Measurements from ENCODE around the gene FRK. TPM values are rescaled to one million over a fixed set of nuclear protein-coding genes. Genes with fewer than 3 reads are reported as not detected.
A peak's percentile ranks its signal among the peaks of the same experiment; 100 is the strongest.

FRK gene, protein sequence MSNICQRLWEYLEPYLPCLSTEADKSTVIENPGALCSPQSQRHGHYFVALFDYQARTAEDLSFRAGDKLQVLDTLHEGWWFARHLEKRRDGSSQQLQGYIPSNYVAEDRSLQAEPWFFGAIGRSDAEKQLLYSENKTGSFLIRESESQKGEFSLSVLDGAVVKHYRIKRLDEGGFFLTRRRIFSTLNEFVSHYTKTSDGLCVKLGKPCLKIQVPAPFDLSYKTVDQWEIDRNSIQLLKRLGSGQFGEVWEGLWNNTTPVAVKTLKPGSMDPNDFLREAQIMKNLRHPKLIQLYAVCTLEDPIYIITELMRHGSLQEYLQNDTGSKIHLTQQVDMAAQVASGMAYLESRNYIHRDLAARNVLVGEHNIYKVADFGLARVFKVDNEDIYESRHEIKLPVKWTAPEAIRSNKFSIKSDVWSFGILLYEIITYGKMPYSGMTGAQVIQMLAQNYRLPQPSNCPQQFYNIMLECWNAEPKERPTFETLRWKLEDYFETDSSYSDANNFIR
- total RNA-seq: 10 to 100 TPM in 1 of 6 donors, 1 to 10 TPM in 5; 3.9 to 11.6 (median 5.2) TPM
- polyA plus RNA-seq: 1 to 10 TPM in 1 of 2 donors, under 1 TPM in 1; 0.72 to 1.6 TPM

DNA sequence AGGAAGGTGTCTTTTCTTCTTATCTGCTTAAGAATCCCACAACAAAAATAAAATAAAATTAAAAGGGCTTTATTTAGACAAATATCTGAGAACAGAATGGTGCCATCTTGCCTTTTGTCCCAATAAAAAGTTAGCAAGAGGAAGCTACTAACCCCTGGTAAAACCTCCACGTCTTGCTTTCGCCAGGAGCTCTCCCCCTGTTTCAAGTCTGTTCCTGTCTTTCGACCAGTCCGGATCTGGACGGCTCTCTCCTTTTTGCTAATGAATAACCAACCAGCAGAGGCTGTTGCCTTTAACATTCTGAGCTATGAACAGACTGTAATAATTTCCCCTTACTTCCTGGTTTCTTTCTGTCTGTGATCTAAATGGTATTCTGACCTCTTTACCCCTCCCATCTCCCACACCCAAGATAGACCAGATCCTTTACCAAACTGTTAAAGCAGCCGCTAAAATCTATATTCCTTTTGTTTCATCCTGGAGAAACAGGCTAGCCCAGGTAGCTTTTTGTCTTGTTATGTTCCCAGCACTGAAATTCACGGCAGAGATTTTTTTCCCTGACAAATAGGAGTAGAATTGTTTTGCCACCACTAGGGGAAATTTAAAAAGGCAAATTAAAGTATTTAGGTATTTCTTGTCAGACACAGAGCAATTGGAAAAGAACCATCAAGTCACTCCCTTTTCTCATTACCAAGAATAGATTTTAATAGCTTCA, at the start of gene FRK:
Gene FRK (minus strand): TSS at position 320 of the 712 bp plus-strand sequence. CDS start 580 bp downstream, outside the sequence.
- intact Hi-C loops (cut with DNase I): no loop called here
- WGBS, 2 donors: 6 to 10% methylated on average over 7 of the region's 7 CpGs
- ATAC-seq (peak; percentile 93 to 95 (median 94)), FAIRE-seq (peak; percentile 73), DNase-seq (peak; percentile 34 to 83 (median 69))
- H3K27ac ChIP-seq: peak within 1 kb of the TSS; percentile 75 to 97 (median 94)
- H3K36me3 ChIP-seq: no peaks in the 10 kb centered on the region
- TF ChIP-seq, protein P1, sequence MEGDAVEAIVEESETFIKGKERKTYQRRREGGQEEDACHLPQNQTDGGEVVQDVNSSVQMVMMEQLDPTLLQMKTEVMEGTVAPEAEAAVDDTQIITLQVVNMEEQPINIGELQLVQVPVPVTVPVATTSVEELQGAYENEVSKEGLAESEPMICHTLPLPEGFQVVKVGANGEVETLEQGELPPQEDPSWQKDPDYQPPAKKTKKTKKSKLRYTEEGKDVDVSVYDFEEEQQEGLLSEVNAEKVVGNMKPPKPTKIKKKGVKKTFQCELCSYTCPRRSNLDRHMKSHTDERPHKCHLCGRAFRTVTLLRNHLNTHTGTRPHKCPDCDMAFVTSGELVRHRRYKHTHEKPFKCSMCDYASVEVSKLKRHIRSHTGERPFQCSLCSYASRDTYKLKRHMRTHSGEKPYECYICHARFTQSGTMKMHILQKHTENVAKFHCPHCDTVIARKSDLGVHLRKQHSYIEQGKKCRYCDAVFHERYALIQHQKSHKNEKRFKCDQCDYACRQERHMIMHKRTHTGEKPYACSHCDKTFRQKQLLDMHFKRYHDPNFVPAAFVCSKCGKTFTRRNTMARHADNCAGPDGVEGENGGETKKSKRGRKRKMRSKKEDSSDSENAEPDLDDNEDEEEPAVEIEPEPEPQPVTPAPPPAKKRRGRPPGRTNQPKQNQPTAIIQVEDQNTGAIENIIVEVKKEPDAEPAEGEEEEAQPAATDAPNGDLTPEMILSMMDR (IDR thresholded peaks at IDR 0.05): peak; percentile 22 to 38 (median 28)
- H3K27me3 ChIP-seq: no peaks in the 10 kb centered on the region
- H3K4me3 ChIP-seq: peak within 1 kb of the TSS; percentile 28 to 52 (median 44)
- peaks cover 8 to 19% (median 8%) of the 10 kb centered on the region in 3 donors for H3K4me1 ChIP-seq
- H3K9me3 ChIP-seq: no peaks in the 10 kb centered on the region

DNA sequence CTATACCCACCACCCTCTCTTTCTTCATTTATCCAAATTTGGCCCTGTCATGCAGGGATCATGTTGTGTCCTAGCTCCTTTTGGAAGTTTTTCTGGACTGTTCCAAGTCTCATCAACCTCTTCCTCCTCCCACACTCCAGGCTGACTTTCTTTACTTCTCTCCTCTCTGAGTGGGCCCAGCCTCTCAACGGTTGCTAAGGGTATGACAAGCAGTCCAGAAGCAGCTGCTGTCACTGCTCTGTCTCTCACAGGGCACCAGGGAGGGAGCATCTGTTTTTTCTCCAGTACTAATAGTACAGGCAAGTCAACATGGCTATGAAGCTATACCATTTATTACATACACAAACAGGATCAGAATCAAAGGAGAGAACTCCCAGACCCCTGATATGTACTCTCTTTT, 48.1 kb upstream of the FRK start:
- H3K27me3 ChIP-seq: no peaks in the 10 kb centered on the region
- peaks cover 0 to 18% (median 4%) of the 10 kb centered on the region in 3 donors for H3K36me3 ChIP-seq
- TF ChIP-seq, protein P1 (IDR thresholded peaks at IDR 0.05): no peak
- intact Hi-C loops (cut with DNase I): no loop called here
- no peaks in the 10 kb centered on the region for H3K9me3 ChIP-seq
- no peak overlapping the region for H3K27ac ChIP-seq
- H3K4me1 ChIP-seq: peaks cover 7 to 8% (median 8%) of the 10 kb centered on the region in 3 donors
- no peak overlapping the region for H3K4me3 ChIP-seq
- FAIRE-seq: no peak
- DNase-seq: no peak
- 40 to 53% methylated on average over 1 of the region's 1 CpG for WGBS, 2 donors
- peak in 1 of 4 donors; percentile 13 for ATAC-seq

DNA sequence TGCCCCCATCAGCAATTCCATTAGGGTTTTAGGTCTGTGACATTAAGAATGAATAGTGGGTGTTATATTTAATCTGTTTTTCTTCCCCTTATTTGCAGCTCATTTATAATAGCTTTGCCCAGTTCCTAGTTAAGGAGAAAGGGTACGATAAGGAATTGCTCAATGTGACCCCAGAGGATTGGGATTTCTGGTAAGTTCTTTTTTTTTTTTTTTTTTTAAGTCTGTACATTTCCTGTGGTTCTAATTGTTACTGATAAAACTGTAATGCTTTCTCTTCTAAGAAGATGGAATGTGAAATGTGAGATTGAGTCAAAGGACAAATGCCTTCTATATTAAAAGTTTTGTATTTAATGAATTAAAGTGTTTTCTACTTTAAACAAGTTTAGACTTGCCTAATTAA, 45.5 kb upstream of the FRK start:
- DNase-seq (no peak), ATAC-seq (no peak), FAIRE-seq (no peak)
- no peaks in the 10 kb centered on the region for H3K27me3 ChIP-seq
- intact Hi-C loops (cut with DNase I): no loop called here
- H3K36me3 ChIP-seq: peaks cover 0 to 15% (median 4%) of the 10 kb centered on the region in 3 donors
- TF ChIP-seq, protein P1 (IDR thresholded peaks at IDR 0.05): no peak
- WGBS, 2 donors: 48 to 53% methylated on average over 1 of the region's 1 CpG
- peaks cover 3 to 19% (median 12%) of the 10 kb centered on the region in 3 donors for H3K4me1 ChIP-seq
- H3K9me3 ChIP-seq: no peaks in the 10 kb centered on the region
- H3K27ac ChIP-seq: no peak overlapping the region
- no peak overlapping the region for H3K4me3 ChIP-seq

DNA sequence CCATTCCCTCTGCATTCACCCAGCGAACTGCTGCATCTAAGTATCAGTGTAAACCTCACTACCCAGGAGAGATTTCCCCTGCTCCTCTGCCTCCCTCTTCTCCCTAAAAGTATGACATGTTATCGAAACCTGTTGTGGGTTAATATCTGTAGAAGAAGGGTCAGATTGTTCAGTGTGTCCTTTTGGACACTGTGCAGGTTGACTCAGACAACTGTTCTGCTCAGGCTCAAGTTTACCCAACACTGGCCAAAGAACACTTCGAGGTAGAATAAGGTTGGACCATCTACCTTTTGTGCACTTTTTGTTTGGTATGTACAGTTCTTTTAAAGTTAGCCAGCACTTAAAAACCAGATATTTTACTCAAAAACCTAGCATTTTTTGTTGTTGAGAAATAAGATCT, 44.6 kb upstream of the FRK start:
- no peak for DNase-seq
- peaks cover 3 to 19% (median 12%) of the 10 kb centered on the region in 3 donors for H3K4me1 ChIP-seq
- ATAC-seq: no peak
- H3K9me3 ChIP-seq: no peaks in the 10 kb centered on the region
- no peak overlapping the region for H3K4me3 ChIP-seq
- FAIRE-seq: no peak
- no peak overlapping the region for H3K27ac ChIP-seq
- no peaks in the 10 kb centered on the region for H3K27me3 ChIP-seq
- TF ChIP-seq, protein P1 (IDR thresholded peaks at IDR 0.05): no peak
- intact Hi-C loops (cut with DNase I): no loop called here
- WGBS, 2 donors: 75 to 76% methylated on average over 3 of the region's 3 CpGs
- H3K36me3 ChIP-seq: peaks cover 0 to 7% (median 0%) of the 10 kb centered on the region in 3 donors

All from pancreas (tissue), 10 donors.